Subcutaneous adipose tissue (tissue), 4 donors: ENCODE measurements around the gene ADAM33. TPM values are rescaled to one million over a fixed set of nuclear protein-coding genes. Genes with fewer than 3 reads are reported as not detected.

ENCODE experiments used
- total RNA-seq, 4 donors: library from RNA; depleted of rRNA; stranded (reverse); fragments of >200 nt; gene quantifications; one replicate each; pipeline ENCODE4 v1.1.0, GENCODE V29; 2016
- TF ChIP-seq, protein P1 (sequence below): fragments of 450-650 bp; IDR thresholded peaks from one replicate; pipeline ENCODE4 v1.5.1; 2016; ENCODE audit warnings: low read depth, mild to moderate bottlenecking, control low read depth, antibody characterized with exemption, moderate library complexity

Gene ADAM33
- total RNA-seq, 4 donors from 2014 or later, result 23.6 to 43.9 (median 39.0) TPM

DNA sequence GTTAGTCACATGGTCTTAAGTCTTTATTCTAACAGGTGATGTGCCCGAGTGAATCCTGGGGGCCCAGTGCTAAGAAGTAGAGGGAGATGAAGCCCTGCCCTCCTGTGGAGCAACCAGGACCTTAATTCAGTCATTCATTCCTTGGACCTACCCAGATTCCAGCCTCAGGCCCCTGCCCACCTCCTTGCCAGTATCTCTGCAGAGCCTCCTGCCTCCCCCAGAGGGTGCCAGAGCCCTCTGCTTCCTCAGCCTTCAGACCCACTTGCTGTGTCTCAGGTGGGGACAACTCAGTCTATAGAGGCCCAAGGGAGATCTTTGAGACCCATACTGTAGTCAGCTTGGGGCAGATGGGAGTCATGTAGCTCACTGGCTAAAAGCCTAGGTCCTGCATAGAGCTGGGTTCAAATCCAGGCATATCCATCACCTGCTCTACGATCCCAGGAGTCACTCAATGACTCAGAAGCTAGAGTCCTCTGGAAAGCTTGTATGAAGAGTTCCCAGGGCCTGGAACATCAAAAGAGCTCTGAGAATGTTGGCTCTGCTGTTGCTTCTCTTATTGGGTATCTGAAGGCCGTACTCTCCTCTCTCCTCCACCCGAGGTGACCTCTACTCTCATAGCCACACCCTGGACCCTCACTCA, 34.5 kb upstream of the ADAM33 start:
- TF ChIP-seq, protein P1, sequence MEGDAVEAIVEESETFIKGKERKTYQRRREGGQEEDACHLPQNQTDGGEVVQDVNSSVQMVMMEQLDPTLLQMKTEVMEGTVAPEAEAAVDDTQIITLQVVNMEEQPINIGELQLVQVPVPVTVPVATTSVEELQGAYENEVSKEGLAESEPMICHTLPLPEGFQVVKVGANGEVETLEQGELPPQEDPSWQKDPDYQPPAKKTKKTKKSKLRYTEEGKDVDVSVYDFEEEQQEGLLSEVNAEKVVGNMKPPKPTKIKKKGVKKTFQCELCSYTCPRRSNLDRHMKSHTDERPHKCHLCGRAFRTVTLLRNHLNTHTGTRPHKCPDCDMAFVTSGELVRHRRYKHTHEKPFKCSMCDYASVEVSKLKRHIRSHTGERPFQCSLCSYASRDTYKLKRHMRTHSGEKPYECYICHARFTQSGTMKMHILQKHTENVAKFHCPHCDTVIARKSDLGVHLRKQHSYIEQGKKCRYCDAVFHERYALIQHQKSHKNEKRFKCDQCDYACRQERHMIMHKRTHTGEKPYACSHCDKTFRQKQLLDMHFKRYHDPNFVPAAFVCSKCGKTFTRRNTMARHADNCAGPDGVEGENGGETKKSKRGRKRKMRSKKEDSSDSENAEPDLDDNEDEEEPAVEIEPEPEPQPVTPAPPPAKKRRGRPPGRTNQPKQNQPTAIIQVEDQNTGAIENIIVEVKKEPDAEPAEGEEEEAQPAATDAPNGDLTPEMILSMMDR, result no peak

DNA sequence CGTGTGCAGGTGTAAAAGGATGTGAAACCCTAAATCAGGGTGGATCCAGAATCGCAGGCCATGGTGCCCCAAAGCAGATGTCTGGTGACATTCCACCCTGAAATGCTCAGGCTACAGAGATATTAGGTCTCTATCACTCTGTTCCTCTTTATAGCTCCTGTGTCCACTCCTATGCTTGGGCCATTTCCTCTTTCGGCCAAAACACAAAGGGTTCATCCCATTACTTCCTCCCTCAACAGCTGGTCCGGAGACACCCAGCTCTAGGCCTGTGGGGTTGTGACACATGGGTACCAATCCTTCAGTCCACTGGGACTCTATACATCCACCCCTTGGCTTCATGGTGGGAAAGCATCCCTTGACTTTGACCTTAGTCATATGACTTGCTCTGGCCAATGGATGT, 32.3 kb upstream of the ADAM33 start:
- TF ChIP-seq, protein P1, result no peak

DNA sequence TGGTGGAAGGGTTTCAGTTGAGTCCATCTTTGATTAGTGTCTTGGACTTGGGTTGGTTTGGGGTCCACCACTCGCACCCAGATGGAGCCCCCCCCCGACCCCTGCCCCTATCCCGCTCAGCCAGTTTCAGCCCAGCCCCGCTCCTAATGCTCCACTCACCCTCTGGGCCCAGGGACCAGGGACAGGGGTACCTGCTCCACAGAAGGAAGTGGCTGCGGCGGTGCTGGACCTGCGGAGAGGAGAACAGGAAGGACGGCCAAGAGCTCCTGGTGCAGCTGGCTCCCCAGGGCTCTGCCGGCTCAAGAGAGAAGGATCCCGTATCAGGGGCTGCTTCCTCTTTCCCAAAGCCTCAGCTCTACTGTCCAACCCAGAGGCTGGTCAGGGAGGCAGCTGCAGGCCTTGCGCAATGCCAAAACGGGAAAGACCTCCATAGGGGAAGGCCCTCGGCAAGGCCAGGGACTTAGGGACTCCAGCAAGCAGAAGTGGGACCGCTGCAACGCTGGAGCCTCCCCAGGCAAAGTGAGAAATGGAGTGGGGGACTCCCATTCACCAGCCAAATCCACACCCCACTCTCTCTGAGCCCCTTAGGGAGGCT, 30.6 kb upstream of the ADAM33 start, which contains the start of gene SIGLEC1:
TSS of gene SIGLEC1 (minus strand) at position 322 of the 595 bp plus-strand sequence. CDS start 5,472 bp downstream, outside the sequence.
- TF ChIP-seq, protein P1, result no peak

DNA sequence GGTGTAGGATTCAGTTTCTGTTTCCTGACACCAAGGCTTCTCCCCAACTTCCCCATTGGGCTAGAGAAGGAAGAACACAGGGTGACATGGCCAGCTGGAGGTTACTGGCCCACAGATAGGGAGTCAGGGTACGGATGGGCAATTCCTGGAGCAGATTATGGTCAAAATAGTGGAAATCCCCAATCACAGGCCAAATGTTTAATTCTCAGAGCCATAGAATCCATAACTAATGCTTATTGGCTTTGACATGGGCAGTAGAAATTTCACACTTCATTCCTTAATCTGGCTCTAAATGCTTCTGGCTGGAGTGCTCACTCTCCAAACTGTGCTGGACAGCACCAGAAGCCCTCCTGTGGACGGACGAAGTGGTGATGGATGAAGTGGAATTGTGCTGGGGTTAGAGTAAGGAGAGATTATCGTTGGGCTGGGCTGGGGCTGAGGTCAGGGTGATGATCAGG, 29.7 kb upstream of the ADAM33 start:
- TF ChIP-seq, protein P1, result no peak

DNA sequence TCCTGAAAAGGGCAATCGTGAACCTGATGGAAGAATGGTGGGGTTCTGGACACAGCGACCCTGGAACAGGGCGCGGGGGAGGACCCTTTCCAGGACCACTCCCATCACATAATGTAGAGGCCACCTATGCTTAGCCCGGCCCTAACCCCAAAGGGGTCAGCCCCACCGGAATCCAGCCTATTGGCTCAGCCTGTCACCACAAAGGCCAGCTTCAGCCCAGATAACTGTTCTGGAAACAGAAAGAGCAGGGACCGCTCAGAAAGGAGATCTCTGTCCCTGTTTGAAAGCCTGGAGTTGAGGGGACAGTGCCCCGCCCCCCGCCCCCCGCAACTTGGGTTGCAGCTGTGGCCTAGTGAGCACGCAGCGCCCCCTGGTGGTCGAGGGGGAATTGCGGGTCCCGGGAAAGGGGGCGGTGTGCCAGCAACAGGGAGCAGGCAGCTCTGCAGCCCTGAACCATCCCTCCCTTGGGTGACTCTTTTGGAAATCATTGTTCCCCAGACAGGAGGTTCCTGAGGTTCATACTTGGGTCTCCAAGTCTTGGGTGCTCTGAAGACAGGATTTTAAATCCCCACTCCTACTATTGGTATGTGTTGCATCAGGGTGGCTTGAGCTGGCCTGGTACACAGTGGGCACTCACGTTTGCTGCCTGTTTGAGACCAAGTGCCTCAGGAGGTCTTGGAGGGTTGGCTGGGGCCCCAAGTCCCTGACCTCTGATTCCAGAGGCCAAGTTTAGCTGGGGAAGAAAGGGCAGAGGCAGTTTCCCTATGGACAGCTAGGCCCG, 29.1 kb upstream of the ADAM33 start:
- TF ChIP-seq, protein P1, result no peak

DNA sequence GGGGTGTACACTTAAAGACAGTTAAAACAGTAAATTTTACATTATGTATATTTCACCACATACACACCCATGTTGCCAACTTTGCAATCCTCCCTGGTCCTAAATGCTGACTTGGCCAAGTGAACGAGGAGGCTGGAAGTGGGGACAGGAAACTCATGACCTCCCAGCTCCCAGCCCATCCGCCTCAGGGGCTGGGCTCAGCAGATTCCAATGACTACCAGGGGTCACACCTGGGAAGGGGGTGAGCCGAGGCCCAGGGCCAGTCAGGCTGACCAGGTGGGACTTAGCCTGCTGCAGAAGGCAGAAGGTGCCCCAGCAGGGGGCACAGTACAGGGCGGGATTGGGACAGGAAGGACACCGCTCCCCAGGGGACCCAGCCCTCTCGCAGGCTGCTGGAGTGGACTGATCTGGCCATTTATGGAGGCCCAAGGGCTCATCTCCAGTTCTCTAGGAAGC, 28.2 kb upstream of the ADAM33 start:
- TF ChIP-seq, protein P1, result no peak

DNA sequence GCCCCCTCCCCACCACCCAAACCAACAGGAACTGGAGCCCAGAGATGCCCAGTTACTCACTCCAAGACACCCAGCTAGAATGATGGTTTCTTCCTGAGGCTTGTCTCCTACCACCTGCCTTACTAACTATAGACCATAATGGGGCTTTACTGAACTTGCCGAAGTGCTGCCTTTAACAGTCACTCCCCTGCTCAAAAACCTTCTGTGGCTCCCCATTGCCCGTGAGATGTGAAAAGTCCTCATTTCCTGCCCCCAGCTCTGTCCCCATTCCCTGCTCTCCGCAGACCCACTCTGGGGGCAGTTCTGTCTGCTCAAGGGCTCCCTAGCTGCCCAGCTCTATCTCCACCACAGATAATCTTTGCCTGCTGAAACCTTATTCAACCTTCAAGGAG, 25.7 kb upstream of the ADAM33 start:
- TF ChIP-seq, protein P1, result no peak
